HL-60 (cell line): Measurements from ENCODE around the gene SLC15A5.

ENCODE experiments used
- DNase-seq, 2 experiments: peaks; one replicate each; pipeline ENCODE4 v3.0.0-alpha.2; 2010 to 2020; ENCODE audit warnings: low read depth in 1 of 2, low spot score in 1 of 2
- H3K27ac ChIP-seq: fragments of 250-450 bp; sonication (Bioruptor Pico); replicated peaks from 2 replicates; pipeline ENCODE4 v1.5.1; 2020; ENCODE audit warnings: mild to moderate bottlenecking, moderate library complexity
- H3K27me3 ChIP-seq: fragments of 250-450 bp; sonication (Bioruptor Pico); 2 replicates; pipeline ENCODE4 v1.5.1; 2021; ENCODE audit warnings: mild to moderate bottlenecking, moderate library complexity; ENCODE audit not compliant: insufficient read depth, poor library complexity, severe bottlenecking
- H3K4me3 ChIP-seq: replicated peaks from 2 replicates; pipeline ENCODE4 v1.5.1; 2011; ENCODE audit warnings: mild to moderate bottlenecking, control low read depth, low read length; ENCODE audit not compliant: insufficient read depth
- GABPA ChIP-seq: IDR thresholded peaks from 2 replicates; pipeline ENCODE4 v1.6.1; 2012; ENCODE audit warnings: low read depth
- POLR2AphosphoS5 ChIP-seq: IDR thresholded peaks from 2 replicates; pipeline ENCODE4 v1.6.1; 2012; ENCODE audit warnings: low read depth
- SPI1 ChIP-seq: IDR thresholded peaks from 2 replicates; pipeline ENCODE4 v1.6.1; 2012; ENCODE audit warnings: low read depth, mild to moderate bottlenecking, borderline replicate concordance
- TF ChIP-seq, protein P1 (sequence below): IDR thresholded peaks from one replicate; pipeline ENCODE4 v1.5.1; 2011; ENCODE audit warnings: low read length, control low read depth, inconsistent platforms; ENCODE audit not compliant: insufficient read depth
- TF ChIP-seq, protein P2 (sequence below): IDR thresholded peaks from 2 replicates; pipeline ENCODE4 v1.6.1; 2012; ENCODE audit warnings: low read depth; ENCODE audit not compliant: insufficient replicate concordance

The SLC15A5 gene

GRCh38 chr12:16229676-16230075 is 47.8 kb downstream of the SLC15A5 start:
- no peak overlapping the region for H3K27ac ChIP-seq
- TF ChIP-seq SPI1 (no peak), POLR2AphosphoS5 (no peak), GABPA (no peak)
- TF ChIP-seq, protein P1, sequence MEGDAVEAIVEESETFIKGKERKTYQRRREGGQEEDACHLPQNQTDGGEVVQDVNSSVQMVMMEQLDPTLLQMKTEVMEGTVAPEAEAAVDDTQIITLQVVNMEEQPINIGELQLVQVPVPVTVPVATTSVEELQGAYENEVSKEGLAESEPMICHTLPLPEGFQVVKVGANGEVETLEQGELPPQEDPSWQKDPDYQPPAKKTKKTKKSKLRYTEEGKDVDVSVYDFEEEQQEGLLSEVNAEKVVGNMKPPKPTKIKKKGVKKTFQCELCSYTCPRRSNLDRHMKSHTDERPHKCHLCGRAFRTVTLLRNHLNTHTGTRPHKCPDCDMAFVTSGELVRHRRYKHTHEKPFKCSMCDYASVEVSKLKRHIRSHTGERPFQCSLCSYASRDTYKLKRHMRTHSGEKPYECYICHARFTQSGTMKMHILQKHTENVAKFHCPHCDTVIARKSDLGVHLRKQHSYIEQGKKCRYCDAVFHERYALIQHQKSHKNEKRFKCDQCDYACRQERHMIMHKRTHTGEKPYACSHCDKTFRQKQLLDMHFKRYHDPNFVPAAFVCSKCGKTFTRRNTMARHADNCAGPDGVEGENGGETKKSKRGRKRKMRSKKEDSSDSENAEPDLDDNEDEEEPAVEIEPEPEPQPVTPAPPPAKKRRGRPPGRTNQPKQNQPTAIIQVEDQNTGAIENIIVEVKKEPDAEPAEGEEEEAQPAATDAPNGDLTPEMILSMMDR, result no peak
- TF ChIP-seq, protein P2, sequence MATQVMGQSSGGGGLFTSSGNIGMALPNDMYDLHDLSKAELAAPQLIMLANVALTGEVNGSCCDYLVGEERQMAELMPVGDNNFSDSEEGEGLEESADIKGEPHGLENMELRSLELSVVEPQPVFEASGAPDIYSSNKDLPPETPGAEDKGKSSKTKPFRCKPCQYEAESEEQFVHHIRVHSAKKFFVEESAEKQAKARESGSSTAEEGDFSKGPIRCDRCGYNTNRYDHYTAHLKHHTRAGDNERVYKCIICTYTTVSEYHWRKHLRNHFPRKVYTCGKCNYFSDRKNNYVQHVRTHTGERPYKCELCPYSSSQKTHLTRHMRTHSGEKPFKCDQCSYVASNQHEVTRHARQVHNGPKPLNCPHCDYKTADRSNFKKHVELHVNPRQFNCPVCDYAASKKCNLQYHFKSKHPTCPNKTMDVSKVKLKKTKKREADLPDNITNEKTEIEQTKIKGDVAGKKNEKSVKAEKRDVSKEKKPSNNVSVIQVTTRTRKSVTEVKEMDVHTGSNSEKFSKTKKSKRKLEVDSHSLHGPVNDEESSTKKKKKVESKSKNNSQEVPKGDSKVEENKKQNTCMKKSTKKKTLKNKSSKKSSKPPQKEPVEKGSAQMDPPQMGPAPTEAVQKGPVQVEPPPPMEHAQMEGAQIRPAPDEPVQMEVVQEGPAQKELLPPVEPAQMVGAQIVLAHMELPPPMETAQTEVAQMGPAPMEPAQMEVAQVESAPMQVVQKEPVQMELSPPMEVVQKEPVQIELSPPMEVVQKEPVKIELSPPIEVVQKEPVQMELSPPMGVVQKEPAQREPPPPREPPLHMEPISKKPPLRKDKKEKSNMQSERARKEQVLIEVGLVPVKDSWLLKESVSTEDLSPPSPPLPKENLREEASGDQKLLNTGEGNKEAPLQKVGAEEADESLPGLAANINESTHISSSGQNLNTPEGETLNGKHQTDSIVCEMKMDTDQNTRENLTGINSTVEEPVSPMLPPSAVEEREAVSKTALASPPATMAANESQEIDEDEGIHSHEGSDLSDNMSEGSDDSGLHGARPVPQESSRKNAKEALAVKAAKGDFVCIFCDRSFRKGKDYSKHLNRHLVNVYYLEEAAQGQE, result no peak
- H3K27me3 ChIP-seq, result no peaks in the 10 kb centered on the region
- no peak overlapping the region for H3K4me3 ChIP-seq
- no peak for DNase-seq

- no peaks in the 10 kb centered on the region for H3K27me3 ChIP-seq
- TF ChIP-seq, protein P2, result no peak
- no peak for TF ChIP-seq SPI1
- no peak for TF ChIP-seq POLR2AphosphoS5
- TF ChIP-seq GABPA, result no peak
- TF ChIP-seq, protein P1, result no peak
- no peak for DNase-seq
Measured at GRCh38 chr12:16228067-16228466, 49.4 kb downstream of the SLC15A5 start.

DNA sequence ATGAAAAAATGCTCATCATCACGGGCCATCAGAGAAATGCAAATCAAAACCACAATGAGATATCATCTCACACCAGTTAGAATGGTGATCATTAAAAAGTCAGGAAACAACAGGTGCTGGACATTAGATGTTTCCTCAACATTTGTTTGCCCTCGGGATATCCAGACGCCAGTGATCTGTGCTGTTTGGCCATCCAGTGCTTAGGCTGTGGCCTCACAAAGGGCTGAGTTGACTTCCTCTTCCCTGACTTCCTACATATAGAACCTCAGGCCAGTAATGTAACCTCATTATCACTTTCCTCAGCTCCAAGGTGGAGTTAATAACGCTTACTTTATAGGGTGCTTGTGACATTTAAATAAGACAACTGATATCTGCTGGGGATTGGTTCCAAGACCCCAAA is 51.8 kb downstream of the SLC15A5 start:
- Histone ChIP-seq H3K27ac (no peak overlapping the region), H3K27me3 (no peaks in the 10 kb centered on the region), H3K4me3 (no peak overlapping the region)
- peak in 1 of 2 experiments; percentile 56 for DNase-seq
- TF ChIP-seq, protein P1, result no peak
- peak; percentile 90 for TF ChIP-seq SPI1

More at GRCh38 chr12:16228067-16228466, 49.4 kb downstream of the SLC15A5 start:
- H3K4me3 ChIP-seq, result no peak overlapping the region
- H3K27ac ChIP-seq, result no peak overlapping the region

DNA sequence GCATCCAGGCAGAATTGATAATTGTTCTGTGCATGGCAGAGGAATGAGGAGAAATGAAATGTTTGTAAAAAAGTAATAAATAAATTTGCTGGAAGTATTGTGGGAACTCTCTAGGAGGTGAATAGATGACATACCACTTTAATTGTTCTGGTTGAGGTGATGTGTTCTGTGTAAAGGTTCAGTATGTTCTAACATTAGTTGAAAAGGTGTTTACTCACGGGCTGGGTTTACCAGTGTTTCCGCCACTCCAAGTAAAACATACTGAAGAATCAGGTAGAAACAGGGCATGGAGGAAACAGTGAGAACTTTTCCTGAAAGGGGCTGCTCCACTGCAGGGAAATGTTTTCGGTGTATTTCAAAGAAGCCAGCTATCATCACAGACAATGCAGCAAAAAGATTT is 53.3 kb downstream of the SLC15A5 start:
- TF ChIP-seq, protein P2, result no peak
- no peak for TF ChIP-seq SPI1
- no peak for TF ChIP-seq POLR2AphosphoS5
- no peak for TF ChIP-seq GABPA
- TF ChIP-seq, protein P1, result no peak
- no peaks in the 10 kb centered on the region for H3K27me3 ChIP-seq
- H3K27ac ChIP-seq, result no peak overlapping the region
- no peak overlapping the region for H3K4me3 ChIP-seq
- no peak for DNase-seq
